HG03575 (cell line): Measurements from ENCODE around the gene GTF2H4.

ENCODE experiments used
- ATAC-seq: cut with Tn5 transposase; IDR thresholded peaks from one replicate; pipeline ENCODE4 v1.9.1; 2021; ENCODE audit not compliant: unreplicated experiment, insufficient number of reproducible peaks, low FRiP score; ENCODE audit errors: extremely low read depth

GTF2H4 gene

GRCh38 chr6:30881392-30882203, 26.4 kb upstream of the GTF2H4 start:
- ATAC-seq, result no peak

GRCh38 chr6:30882204-30882758, 25.7 kb upstream of the GTF2H4 start:
- no peak for ATAC-seq

GRCh38 chr6:30882759-30883684, 25.0 kb upstream of the GTF2H4 start:
- ATAC-seq, result no peak

GRCh38 chr6:30883685-30884520, 24.1 kb upstream of the GTF2H4 start, which contains the start of gene DDR1:
Gene DDR1, plus strand, starts transcription at chr6:30884519. Its CDS starts 4,211 bp downstream, at chr6:30888730.
- ATAC-seq, result no peak

- no peak for ATAC-seq
Measured at GRCh38 chr6:30884521-30885480, 23.2 kb upstream of the GTF2H4 start.

GRCh38 chr6:30885481-30885998, 22.5 kb upstream of the GTF2H4 start:
- no peak for ATAC-seq

GRCh38 chr6:30885999-30886896, 21.8 kb upstream of the GTF2H4 start:
- ATAC-seq, result no peak

- ATAC-seq, result no peak
Measured at GRCh38 chr6:30886897-30887255, 21.1 kb upstream of the GTF2H4 start.

- ATAC-seq, result no peak
Measured at GRCh38 chr6:30887901-30888815, 19.8 kb upstream of the GTF2H4 start.

GRCh38 chr6:30888816-30889495, 19.1 kb upstream of the GTF2H4 start:
- no peak for ATAC-seq

GRCh38 chr6:30889496-30889885, 18.5 kb upstream of the GTF2H4 start:
- no peak for ATAC-seq

- no peak for ATAC-seq
Measured at GRCh38 chr6:30889921-30890645, 17.9 kb upstream of the GTF2H4 start.

GRCh38 chr6:30890646-30891449, 17.2 kb upstream of the GTF2H4 start:
- ATAC-seq, result no peak

- no peak for ATAC-seq
Measured at GRCh38 chr6:30891450-30891723, 16.6 kb upstream of the GTF2H4 start.
